ENCODE data around the gene CD79B.

The CD79B gene

DNA sequence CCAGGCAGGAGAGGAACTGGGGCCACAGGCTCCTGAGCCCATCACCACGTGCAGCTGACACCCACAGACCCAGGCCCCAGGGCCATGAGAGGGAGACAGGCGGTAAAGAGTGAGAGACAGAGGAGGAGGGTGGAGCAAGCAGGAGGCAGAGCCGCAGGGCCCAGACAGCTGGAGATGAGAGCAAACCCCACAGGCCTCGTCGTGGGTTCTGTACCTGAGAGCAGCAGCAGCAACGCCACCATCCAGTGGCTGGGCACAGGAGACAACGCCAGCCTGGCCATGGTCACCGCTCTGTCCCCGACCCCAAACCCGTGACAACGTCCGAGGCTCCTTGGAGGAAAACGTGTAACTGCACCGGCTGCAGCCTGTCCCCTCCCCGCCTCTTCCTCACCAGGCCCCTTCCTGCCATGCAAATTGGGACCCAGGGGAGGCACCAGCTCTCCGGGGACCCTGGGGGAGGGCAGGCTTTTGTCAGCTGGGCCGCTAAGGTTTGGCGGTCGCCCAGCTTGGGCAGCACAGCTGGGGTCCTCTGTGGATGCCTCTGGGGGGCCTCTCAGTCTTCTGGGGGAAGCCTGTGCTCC, at the start of gene CD79B:
Gene CD79B (minus strand): TSS at position 351 of the 581 bp plus-strand sequence. CDS start 70 bp downstream, at position 281.
- DNase-seq: no peak

DNA sequence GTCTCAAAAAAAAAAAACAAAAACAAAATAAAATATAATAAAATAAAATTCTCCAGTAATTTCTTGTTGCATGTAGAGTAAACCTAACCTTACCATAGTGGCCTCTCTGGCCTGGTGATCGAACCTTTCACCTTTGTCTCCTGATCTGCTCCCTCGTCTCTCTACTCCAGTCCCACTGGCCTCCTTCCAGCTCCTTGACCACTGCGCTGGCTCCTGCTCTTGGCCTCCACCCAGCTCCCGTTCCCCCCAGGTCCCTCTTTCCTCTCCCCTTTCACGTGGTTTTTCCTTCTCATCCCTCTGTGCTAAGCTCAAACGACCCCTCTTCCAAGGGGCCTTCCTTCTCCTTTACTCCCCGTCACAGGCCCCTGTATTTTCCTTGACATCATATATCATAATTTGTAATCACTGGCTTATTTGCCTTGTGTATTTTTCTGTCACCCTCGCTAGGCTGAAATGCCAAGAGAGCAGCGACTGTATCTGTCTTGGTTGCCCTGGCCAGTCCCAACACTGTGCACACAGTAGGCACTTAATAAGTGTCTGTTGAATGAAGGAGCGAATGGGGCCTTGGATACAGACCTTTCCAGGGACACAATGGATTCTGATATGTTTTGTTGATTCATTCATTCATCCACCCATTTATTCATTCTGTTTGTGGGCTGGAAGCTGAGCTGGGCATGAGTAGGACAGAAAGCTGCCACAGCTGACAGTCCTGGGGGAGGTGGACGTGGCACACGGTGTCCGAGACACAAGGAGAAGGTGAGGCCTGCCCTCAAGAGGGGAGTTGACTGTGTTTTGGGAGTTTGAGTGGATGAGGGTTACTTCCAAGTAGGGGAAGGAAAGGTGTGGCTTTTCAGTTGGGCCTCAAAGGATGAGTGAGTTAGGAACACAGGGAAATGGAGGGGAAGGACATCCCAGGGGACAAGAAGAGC, 46.4 kb upstream of the CD79B start:
- DNase-seq: no peak

DNA sequence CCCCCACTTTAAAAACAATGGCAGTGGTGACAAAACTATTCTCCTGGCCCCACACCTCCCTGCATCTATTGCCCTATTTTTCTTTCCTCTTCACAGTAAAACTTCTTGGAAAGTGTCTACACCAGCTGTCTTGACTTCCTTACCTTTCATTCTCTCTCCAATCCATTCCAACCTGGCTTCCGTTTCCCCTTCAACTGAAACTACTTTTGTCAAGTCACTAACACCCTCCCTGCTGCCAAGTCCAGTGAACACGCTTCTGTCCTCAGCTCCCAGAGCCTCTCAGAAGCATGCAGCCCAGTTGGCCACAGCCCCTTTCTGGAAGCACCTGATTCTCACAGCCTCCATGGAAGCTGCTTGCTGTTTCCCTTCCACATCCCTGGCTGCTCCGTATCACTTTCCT, 44.6 kb upstream of the CD79B start:
- DNase-seq: no peak

DNA sequence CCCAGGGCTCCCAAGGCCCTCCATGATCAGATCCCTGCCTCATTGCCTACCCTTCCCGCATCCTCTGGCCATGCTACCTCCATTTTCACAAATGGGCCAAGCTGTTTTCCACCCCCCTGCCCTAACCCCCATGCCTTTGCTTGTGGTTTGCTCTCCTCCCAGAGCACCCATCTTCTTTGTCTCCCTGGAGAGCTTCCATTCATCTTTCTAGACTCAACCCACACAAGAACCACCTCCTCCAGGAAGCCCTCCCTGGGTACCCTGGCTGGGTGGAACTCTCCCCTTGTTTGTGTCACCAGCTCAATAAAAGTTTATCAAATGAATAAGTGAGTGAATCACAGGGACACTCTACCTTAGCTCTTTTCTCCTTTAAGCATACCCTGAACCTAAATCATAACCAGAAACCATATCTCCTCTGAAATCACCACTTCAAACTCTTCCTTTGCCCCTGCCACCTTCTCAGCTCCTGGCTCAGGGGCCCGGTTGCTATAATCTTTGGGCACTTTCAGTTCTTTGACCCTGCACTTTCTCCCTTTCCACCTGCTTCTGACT, 43.5 kb upstream of the CD79B start:
- no peak for DNase-seq

DNA sequence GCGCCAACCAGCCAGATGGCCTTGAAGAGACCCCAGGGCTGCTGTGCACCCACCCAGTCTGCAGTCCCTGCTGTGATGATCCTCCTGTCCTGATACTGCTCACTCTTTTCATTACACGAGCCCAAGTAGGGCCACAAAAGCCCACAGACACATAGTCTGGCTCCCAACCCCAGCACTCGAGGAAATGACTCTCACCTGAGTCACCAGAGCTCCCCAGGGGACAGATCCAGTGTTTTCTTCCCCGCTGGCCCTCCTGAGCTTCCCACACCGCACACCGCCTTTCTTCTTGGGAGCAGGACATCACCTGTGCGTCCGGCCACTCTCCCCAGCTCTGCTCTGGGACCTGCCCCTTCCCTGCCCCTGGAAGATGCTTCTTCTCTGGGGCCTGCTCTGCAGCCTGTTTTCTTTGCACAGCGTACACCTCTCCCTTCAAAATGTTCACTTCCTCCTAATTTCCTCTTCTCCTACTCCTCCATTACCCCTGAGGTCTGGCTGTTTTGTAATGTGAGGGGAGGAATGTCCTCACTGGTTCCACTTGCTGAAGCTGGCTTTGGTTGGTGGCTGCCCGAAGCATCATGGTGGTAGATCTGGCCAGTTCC, 42.6 kb upstream of the CD79B start:
- DNase-seq: no peak

DNA sequence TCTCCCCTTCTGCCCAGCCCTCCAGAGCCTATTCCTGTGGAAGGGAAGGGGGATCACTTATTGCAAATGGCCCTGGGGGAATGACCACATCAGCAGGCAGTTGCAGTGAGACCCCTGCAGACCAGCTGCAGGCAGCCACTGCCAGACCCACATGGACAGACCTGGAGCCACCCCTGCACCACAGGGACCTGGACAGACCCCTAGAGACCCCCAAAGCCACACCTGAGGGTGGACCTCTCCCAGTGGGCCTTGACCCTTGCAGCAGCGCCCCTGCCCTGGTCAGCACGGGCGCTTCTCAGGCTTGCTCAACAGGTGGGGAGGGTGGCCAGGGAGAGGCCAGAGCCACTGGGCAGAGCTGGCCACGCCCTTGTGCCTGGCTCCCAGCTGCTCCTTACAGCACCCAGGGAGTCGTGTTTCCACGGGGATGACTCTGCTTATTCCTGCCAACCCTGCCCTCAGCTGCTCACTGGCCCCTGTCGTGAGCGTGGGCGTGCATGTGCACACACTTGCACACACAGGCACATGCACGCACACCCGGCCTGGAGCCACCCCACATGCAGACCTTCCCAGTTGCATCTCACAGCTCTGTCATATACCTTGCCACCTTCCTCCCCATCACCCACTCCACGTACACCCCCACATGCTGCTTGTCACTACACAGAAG, 41.9 kb upstream of the CD79B start:
- no peak for DNase-seq

DNA sequence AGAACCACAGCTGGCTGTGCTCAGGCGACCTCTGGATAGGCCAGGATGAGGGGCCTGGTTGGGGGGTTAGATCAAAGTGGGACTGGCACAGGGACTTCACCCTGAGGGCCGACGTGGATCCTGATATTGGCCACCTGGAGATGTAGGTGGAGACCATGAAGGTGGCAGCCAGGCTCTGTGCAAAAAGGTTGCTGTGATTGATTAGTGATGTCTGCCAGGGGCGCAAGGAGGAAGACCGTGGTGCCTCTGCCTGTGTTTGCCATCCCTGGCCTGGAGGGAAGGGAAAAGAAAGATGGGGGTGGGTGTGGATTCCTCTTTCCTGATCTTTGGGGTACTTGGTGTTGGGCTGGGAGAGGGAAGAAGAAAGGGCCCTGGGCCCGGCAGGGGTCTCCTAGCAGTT, 41.1 kb upstream of the CD79B start:
- DNase-seq: no peak

DNA sequence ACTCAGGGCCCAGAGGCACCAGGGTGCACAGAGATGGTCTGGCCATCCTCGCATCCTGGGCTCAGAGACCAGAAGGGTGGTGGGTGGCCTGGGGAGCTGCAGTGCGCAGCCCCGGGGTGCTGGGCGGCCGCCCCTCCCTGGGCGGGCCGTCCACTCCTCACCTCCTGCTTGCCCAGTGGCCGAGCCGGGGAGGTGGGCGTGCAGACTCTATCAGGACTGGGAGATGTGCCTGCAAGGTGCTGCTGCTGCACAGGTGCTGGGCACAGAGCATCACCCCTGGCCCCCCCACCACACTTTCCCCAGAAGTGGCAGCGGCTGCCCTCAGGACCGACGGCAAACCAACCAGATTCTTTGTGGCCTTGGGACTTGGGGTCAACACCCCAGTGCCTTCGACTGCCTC, 40.7 kb upstream of the CD79B start, which contains the start of gene SCN4A:
Gene SCN4A (minus strand): TSS at position 123 of the 400 bp plus-strand sequence. CDS start 77 bp downstream, at position 46.
- no peak for DNase-seq

DNA sequence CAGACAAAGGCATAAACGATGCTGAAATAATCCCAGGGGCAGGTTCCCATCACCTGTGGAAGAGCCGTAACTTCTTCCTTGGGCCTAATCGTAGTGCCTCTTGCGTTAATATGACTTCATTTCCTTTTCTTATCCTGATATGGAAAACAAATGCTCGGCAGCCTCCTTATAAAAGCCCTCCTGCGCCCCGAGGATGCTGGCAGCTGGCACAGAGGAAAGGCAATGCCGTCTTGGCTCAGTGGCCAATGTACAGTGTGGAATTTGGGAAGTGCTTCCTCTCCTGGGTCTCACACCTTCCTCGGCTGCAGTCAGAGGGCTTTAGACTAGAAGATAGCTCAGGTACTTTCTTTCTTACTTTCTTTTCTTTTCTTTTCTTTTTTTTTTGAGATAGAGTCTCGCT, 37.1 kb upstream of the CD79B start:
- no peak for DNase-seq

DNA sequence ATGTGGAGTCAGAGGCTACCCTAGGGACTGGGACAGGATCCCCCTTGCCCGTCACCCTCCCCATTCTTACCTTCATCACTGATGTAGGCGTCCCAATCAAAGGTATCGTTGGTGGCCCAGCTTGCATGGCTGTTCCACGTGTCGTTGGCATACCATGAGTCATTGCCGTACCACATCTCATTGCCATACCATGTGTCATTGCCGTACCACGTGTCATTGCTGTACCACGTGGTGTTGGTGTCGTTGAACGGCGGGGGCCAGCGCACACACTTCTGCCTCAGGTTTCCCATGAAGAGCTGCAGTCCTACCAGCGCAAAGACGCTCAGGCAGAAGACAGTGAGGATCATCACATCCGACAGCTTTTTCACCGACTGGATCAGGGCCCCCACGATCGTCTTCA, 35.8 kb upstream of the CD79B start:
- DNase-seq: no peak

DNA sequence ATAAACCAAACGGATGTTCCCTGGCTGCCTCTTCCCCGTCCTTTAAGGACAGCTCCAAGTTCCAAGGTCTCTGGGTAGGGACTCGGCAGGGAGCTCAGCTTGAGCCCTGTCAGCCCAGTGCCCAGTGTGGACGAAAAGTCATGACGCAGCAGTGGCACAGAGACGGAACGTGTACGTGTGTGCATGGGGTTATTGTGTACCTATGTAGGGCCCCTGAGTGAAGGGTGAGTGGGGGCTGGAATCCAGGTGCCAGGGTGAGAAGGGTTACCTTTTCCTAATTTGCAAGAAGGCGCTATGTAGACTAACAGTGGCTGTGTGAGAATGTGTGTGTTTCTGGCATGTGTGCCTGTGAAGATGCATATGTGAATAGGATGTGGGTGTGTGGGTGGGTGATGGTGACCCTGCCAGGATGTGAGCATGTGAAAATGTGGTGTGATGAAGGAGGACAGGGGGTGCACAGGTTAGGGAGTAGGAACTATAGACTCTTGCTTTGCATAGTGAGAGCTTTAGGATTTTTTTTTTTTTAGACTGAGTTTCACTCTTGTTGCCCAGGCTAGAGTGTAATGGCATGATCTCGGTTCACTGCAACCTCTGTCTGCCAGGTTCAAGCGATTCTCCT, 34.6 kb upstream of the CD79B start:
- no peak for DNase-seq

DNA sequence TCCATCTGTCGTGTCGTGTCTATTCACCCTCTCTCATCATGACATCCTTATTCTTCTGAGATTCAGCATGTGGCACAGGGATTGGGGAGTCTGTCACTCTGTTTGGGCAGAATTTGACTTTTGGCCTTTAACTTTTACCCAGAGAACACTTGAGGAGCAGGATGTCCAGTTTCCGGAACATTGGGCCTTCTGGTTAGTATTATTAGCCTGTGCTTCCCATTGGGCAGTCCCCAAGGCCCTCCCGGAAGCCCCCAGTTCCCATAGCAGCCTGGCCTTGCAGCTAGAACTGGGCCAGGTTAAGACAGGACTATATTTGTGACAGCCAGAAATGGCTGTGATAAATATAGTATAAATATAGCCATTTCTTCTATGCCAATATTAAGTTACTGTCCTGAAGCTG, 31.0 kb upstream of the CD79B start:
- no peak for DNase-seq

DNA sequence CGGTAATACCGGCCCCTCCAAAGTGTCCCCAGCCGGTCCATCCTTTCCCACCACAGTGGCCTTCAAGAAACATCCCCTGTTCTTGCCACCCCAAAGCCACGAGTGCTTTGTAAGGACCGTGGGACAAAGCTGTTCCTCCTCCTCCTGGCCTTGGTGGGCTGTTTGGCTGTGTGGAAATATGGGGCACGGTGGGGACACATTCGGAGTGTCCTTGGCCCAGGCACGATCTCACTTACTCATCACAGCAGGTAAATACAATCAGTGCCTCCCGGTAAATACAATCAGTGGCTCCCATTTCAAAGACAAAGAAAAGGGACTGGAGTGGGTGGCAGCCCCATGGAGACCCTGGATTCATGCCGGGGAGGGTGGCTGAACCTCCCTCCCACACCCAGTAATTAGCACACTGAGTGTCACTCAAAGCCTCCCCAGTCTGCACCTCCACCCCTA, 30.2 kb upstream of the CD79B start:
- DNase-seq: no peak

DNA sequence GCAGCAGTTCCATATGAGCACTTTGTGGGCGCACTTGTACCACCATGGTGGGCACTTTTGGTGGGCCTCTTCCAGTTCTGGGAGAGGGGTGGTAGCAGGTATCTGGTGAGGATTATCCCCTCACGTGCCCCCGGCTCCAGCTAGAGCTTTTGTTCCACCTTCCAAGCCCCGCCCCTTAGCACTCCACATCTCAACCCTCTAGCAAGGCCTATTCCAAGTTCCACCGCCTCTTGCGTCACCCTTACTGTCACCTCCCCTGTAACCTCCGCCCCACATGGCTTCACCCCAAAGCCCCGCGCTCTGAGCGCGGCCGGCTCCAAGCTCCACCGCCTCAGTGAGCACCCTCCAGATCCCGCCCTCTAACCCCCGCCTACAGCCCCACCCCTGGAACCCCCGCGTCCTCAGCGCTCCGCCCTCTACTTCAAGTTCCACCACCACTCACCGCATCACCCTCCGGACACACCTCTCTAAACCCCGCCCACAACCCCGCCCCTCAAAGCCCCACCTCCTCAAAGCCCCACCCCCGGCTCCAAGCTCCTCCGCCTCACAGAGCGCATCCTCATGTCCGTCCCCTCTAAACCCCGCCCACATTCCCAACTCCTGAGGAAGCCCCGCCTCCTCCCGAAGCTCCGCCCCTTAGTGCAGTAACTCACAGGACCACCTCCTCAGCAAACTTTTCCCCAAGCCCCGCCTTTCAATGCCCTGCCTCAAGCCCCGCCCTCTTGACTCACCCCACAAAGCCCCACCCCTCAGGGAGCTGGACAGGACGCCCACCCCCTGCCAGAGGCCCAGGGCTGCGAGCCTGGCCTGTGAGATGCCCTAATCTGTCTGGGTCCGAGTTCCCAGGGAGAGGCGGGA, 29.5 kb upstream of the CD79B start:
- no peak for DNase-seq

DNA sequence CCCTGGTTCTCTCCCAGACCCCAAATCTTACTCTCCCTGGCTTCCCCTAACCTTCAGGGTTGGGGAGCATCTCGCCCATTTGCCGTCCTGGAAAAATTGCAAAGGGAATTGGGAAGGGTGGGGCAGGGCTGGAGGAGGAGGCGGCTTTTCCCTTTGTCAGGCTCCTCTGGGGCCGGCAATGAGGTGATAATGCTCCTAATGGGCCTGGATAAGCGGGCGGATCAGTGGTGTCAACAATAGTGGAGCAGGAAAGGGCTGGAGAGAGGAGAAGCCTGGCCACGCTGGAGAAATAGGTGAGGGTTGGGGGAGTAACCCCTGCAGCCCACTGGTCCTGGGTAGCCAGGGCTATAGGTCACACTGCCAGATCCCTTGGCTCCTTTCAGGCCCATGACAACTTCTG, 28.3 kb upstream of the CD79B start:
- no peak for DNase-seq

DNA sequence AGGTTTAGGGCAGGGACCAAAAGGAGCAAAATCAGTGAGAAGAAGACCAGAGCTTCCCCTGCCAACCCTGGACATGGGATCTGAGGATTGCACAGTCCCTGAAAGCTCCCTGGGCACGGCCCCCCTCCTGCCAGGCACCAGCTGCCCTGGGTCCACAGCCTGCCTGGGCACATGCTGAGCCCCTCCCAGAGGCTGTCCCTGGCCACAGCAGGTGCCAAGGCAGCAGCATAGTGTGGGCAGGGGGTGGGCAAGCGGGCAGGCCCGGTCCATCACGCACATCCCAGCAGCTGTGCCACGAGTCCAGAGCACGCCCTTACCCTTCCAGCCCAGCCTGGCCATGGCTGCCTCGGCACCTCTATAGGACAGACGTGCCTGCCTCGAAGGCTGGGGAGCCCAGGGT, 27.9 kb upstream of the CD79B start:
- DNase-seq: no peak

DNA sequence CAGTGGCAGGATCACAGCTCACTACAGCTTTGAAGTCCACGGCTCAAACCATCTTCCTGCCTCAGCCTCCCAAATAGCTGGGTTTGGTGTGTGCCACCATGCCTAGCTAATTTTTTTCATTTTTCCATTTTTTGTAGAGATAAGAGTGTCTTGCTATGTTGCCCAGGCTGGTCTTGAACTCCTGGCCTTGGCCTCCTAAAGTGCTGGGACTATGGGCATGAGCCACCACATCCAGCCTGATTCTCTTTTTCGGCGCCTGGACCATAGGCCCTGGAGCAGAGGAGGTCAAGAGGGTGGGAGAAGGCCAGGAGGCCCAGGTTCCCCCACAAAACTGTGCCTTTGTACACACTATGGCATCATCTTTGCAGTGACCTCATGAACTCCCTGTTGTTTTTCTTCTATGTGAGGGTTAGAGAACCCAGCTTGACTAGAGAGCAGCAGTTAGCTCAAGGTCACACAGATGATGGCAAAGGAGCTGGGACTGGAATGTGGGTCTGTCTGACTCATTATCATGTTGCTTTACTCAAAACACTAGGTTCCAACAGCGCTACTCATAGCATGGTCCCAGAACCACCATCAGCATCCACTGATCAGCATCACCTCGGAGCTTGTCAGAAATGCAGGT, 24.3 kb upstream of the CD79B start:
- no peak for DNase-seq

DNA sequence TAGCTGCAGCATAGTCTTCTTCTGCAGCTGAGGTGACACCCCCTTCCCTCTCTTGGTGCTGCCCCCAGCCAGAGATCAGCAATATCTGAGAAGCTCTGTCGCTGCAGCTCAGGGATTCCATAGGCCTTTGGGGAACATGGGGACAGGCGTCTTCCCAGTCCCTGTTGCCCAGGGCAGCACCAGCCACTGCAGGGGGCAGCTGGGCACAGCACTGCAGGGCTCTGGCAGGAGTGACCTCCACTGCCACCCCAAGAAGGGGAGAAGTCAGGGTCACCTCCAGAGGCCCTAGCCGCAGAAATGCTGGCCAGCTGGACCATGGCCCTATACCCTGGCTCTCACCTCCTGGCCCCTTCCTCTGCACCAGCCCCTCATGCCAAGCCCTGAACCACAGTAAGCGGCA, 23.7 kb upstream of the CD79B start:
- DNase-seq: no peak

DNA sequence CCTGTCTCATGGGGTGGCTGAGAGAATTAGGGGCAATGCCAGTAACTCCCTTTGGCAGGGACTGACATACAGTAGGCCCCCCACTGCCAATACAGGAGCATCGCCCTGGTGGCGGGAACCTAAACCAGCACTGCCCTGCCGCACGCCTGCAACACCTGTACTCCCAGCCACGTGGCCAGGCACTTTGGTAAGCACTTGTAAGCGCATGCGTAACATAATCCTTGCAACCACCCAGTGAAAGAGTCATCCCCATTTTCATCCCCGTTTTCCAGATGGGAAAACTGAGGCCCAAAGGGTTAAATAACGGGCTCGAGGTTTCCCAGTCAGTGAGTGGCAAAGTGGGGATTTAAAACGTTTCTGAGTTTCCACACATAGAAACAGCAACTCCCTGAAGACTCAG, 23.1 kb upstream of the CD79B start:
- no peak for DNase-seq

DNA sequence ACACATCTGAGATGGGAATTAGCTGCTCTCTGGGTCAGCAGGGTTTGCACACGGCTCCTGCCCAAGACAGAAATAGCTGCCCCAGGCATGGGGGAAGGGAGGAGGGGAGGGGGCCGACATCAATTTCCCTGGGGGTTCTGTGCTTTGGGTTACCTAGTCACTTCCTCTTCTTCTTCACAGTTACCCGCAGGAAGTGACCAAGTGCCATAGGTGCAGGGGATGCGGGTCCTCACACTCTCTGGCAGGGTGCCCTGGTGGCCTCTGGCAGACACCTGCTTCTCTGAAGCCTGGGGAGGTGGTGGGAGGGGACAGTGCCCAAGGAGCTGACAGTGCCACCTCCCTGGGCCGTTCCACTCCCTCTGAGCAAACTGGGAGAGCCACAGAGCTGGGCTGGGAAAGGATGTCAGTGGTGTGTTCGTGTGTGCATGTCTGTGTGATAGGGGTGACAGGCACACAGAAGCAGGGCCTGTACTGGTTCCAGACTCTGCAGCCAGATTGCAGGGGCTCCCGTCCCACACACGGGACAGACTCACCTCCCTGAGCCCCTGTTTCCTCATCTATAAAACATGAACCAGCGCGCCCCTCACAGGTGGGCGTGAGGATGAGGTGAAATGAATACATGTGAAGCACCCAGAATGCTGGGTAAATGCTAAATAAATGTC, 22.4 kb upstream of the CD79B start:
- no peak for DNase-seq

Data from C1 segment of cervical spinal cord (tissue), 14 donors.